HG03354 (cell line): Measurements from ENCODE around the gene FBXW8.

ENCODE experiments used
- ATAC-seq: cut with Tn5 transposase; IDR thresholded peaks from one replicate; pipeline ENCODE4 v1.9.1; 2021; ENCODE audit warnings: mild to moderate bottlenecking; ENCODE audit not compliant: unreplicated experiment, poor library complexity, severe bottlenecking

FBXW8 gene

GRCh38 chr12:117061555-117062079 is 150.9 kb downstream of the FBXW8 start:
- ATAC-seq = no peak

- peak; percentile 67 for ATAC-seq
Measured at GRCh38 chr12:117063162-117063911, 152.6 kb downstream of the FBXW8 start.

- no peak for ATAC-seq
Measured at GRCh38 chr12:117064049-117064448, 153.3 kb downstream of the FBXW8 start.

- ATAC-seq = no peak
Measured at GRCh38 chr12:117064596-117064995, 153.8 kb downstream of the FBXW8 start.

GRCh38 chr12:117067016-117067415 is 156.3 kb downstream of the FBXW8 start:
- no peak for ATAC-seq

- ATAC-seq = no peak
Measured at GRCh38 chr12:117067638-117068037, 156.9 kb downstream of the FBXW8 start.

GRCh38 chr12:117068492-117068891 is 157.7 kb downstream of the FBXW8 start:
- no peak for ATAC-seq

- ATAC-seq = no peak
Measured at GRCh38 chr12:117069101-117069797, 158.5 kb downstream of the FBXW8 start.

- ATAC-seq = no peak
Measured at GRCh38 chr12:117069926-117070900, 159.5 kb downstream of the FBXW8 start.

GRCh38 chr12:117071009-117071408 is 160.3 kb downstream of the FBXW8 start:
- no peak for ATAC-seq

- ATAC-seq = no peak
Measured at GRCh38 chr12:117072106-117072505, 161.4 kb downstream of the FBXW8 start.

- no peak for ATAC-seq
Measured at GRCh38 chr12:117072736-117073490, 162.2 kb downstream of the FBXW8 start.

- ATAC-seq = no peak
Measured at GRCh38 chr12:117073611-117074010, 162.9 kb downstream of the FBXW8 start.

GRCh38 chr12:117076410-117077372 is 165.9 kb downstream of the FBXW8 start:
- no peak for ATAC-seq

GRCh38 chr12:117079487-117079886 is 168.7 kb downstream of the FBXW8 start:
- ATAC-seq = no peak

GRCh38 chr12:117080661-117081144 is 170.0 kb downstream of the FBXW8 start:
- ATAC-seq = no peak
